Neural cell (in vitro differentiated cells): ENCODE results near the gene CACNA1B. TPM values are rescaled to one million over a fixed set of nuclear protein-coding genes. Genes with fewer than 3 reads are reported as not detected.

Experiments
- H2AFZ ChIP-seq: fragments of 200-600, 300-800 bp; sonication (generic), shearing (Covaris generic); 2 replicates; pipeline ENCODE4 v1.6.0; 2014; ENCODE audit warnings: low read depth, mild to moderate bottlenecking, antibody characterized with exemption, low read length, moderate library complexity
- H3F3A ChIP-seq: fragments of 200-600 bp; shearing (Covaris generic); 2 replicates; pipeline ENCODE4 v1.6.1; 2016; ENCODE audit warnings: mild to moderate bottlenecking, moderate library complexity, mixed read lengths, antibody characterized with exemption, low read length; ENCODE audit not compliant: insufficient read depth, poor library complexity, severe bottlenecking
- H3K27ac ChIP-seq: fragments of 200-600, 300-800 bp; sonication (generic), shearing (Covaris generic); 2 replicates; pipeline ENCODE4 v1.5.1; 2014; ENCODE audit warnings: mild to moderate bottlenecking, low read length, moderate library complexity
- H3K27me3 ChIP-seq: fragments of 300-800, 200-600 bp; sonication (generic), shearing (Covaris generic); 2 replicates; pipeline ENCODE4 v1.6.0; 2014; ENCODE audit warnings: mild to moderate bottlenecking, low read depth, low read length, moderate library complexity; ENCODE audit not compliant: insufficient read depth
- H3K36me3 ChIP-seq: fragments of 300-800, 200-600 bp; sonication (generic), shearing (Covaris generic); 2 replicates; pipeline ENCODE4 v1.5.1; 2014; ENCODE audit warnings: mild to moderate bottlenecking, antibody characterized with exemption, low read length, moderate library complexity; ENCODE audit not compliant: insufficient read depth
- H3K4me2 ChIP-seq: fragments of 300-800, 200-600 bp; sonication (generic), shearing (Covaris generic); 2 replicates; pipeline ENCODE4 v1.6.0; 2014; ENCODE audit warnings: mild to moderate bottlenecking, low read length
- H3K4me3 ChIP-seq: fragments of 300-800, 200-600 bp; sonication (generic), shearing (Covaris generic); 2 replicates; pipeline ENCODE4 v1.5.1; 2014; ENCODE audit warnings: mild to moderate bottlenecking, low read length, moderate library complexity
- H3K79me2 ChIP-seq: fragments of 200-600 bp; shearing (Covaris generic); replicated peaks from 2 replicates; pipeline ENCODE4 v1.6.0; 2014; ENCODE audit warnings: mild to moderate bottlenecking, low read length, moderate library complexity; ENCODE audit not compliant: insufficient read depth
- H3K9ac ChIP-seq: fragments of 300-800, 200-600 bp; sonication (generic), shearing (Covaris generic); 2 replicates; pipeline ENCODE4 v1.6.1; 2016; ENCODE audit warnings: mild to moderate bottlenecking, low read length, mixed read lengths
- H3K9me2 ChIP-seq: fragments of 200-600 bp; shearing (Covaris generic); 2 replicates; pipeline ENCODE4 v1.6.1; 2016; ENCODE audit warnings: mild to moderate bottlenecking, low read length, mixed read lengths; ENCODE audit not compliant: insufficient read depth
- H3K9me3 ChIP-seq: fragments of 200-600, 300-800 bp; sonication (generic), shearing (Covaris generic); 2 replicates; pipeline ENCODE4 v1.6.1; 2016; ENCODE audit warnings: mild to moderate bottlenecking, mixed run types, low read length, moderate library complexity, mixed read lengths
- H4K20me1 ChIP-seq: fragments of 200-600 bp; shearing (Covaris generic); 2 replicates; pipeline ENCODE4 v1.6.1; 2016; ENCODE audit warnings: mild to moderate bottlenecking, mixed run types; ENCODE audit not compliant: insufficient read depth
- CTCF ChIP-seq: fragments of 450-650 bp; IDR thresholded peaks from 2 replicates; pipeline ENCODE4 v1.5.1; 2014; ENCODE audit warnings: antibody characterized with exemption, mild to moderate bottlenecking, moderate library complexity; ENCODE audit not compliant: poor library complexity, severe bottlenecking
- EP300 ChIP-seq: fragments of 450-650 bp; conservative IDR thresholded peaks from 2 replicates; pipeline ENCODE4 v1.6.1; 2014; ENCODE audit warnings: antibody characterized with exemption, mild to moderate bottlenecking, moderate library complexity; ENCODE audit not compliant: poor library complexity, severe bottlenecking
- EZH2 ChIP-seq: fragments of 200-600, 300-800 bp; shearing (Covaris generic), sonication (generic); IDR thresholded peaks from 2 replicates; pipeline ENCODE4 v1.6.1; 2014; ENCODE audit warnings: antibody characterized with exemption, low read length, borderline replicate concordance, mild to moderate bottlenecking; ENCODE audit not compliant: insufficient read depth, poor library complexity, severe bottlenecking
- MXI1 ChIP-seq: fragments of 450-650 bp; conservative IDR thresholded peaks from 2 replicates; pipeline ENCODE4 v1.6.1; 2014; ENCODE audit warnings: antibody characterized with exemption, mild to moderate bottlenecking; ENCODE audit not compliant: poor library complexity, severe bottlenecking
- POLR2AphosphoS5 ChIP-seq: IDR thresholded peaks from 2 replicates; pipeline ENCODE4 v1.6.1; 2012
- RAD21 ChIP-seq: fragments of 450-650 bp; conservative IDR thresholded peaks from 2 replicates; pipeline ENCODE4 v1.6.1; 2014; ENCODE audit warnings: antibody characterized with exemption, mild to moderate bottlenecking, moderate library complexity
- REST ChIP-seq: IDR thresholded peaks from 2 replicates; pipeline ENCODE4 v1.6.1; 2012; ENCODE audit warnings: borderline replicate concordance
- SMC3 ChIP-seq: fragments of 450-650 bp; conservative IDR thresholded peaks from 2 replicates; pipeline ENCODE4 v1.6.1; 2014; ENCODE audit warnings: antibody characterized with exemption, mild to moderate bottlenecking, moderate library complexity; ENCODE audit not compliant: poor library complexity
- TAF1 ChIP-seq: IDR thresholded peaks from 2 replicates; pipeline ENCODE4 v1.6.1; 2012; ENCODE audit warnings: low read depth
- polyA plus RNA-seq: library from polyadenylated mRNA; depleted of rRNA; stranded (reverse); fragments of >200 nt; gene quantifications from 2 replicates; pipeline ENCODE4 v1.2.3, GENCODE V29; 2014

The CACNA1B gene
- polyA plus RNA-seq, 1 donor from 2014 or later, result 5.8 TPM

GRCh38 chr9:138078846-138079245 is 201.3 kb downstream of the CACNA1B start:
- H3K9me3 ChIP-seq, result no peaks in the 10 kb centered on the region
- H3K9ac ChIP-seq, result no peak overlapping the region
- H3K4me2 ChIP-seq, result no peak overlapping the region
- no peaks in the 10 kb centered on the region for H3K9me2 ChIP-seq
- H3F3A ChIP-seq, result no peaks in the 10 kb centered on the region
- H3K4me3 ChIP-seq, result no peak overlapping the region
- H2AFZ ChIP-seq, result no peak overlapping the region
- no peaks in the 10 kb centered on the region for H3K36me3 ChIP-seq
- H4K20me1 ChIP-seq, result no peaks in the 10 kb centered on the region
- H3K79me2 ChIP-seq, result no peaks in the 10 kb centered on the region
- no peak overlapping the region for H3K27ac ChIP-seq
- TF ChIP-seq EP300, result no peak
- TF ChIP-seq CTCF, result no peak
- no peak for TF ChIP-seq RAD21
- TF ChIP-seq POLR2AphosphoS5, result no peak
- no peak for TF ChIP-seq MXI1
- TF ChIP-seq SMC3, result no peak
- TF ChIP-seq EZH2, result no peak
- TF ChIP-seq TAF1, result no peak
- no peaks in the 10 kb centered on the region for H3K27me3 ChIP-seq

- Histone ChIP-seq H3K36me3 (no peaks in the 10 kb centered on the region), H3K9me3 (no peaks in the 10 kb centered on the region)
Measured at GRCh38 chr9:138080979-138081378, 203.4 kb downstream of the CACNA1B start.

More at GRCh38 chr9:138080979-138081378, 203.4 kb downstream of the CACNA1B start:
- no peak overlapping the region for H3K4me3 ChIP-seq
- no peaks in the 10 kb centered on the region for H3K27me3 ChIP-seq
- no peaks in the 10 kb centered on the region for H4K20me1 ChIP-seq
- TF ChIP-seq TAF1, result no peak
- TF ChIP-seq MXI1, result no peak
- TF ChIP-seq RAD21, result no peak
- no peak for TF ChIP-seq POLR2AphosphoS5
- TF ChIP-seq CTCF, result no peak
- TF ChIP-seq EP300, result no peak
- no peak for TF ChIP-seq EZH2
- TF ChIP-seq REST, result no peak
- no peaks in the 10 kb centered on the region for H3K79me2 ChIP-seq
- no peaks in the 10 kb centered on the region for H3F3A ChIP-seq
- no peak overlapping the region for H3K27ac ChIP-seq
- H3K9ac ChIP-seq, result no peak overlapping the region
- no peak overlapping the region for H3K4me2 ChIP-seq
- H2AFZ ChIP-seq, result no peak overlapping the region
- no peaks in the 10 kb centered on the region for H3K9me2 ChIP-seq
